ENCODE data around the gene TTC33.
A peak's percentile ranks its signal among the peaks of the same experiment; 100 is the strongest.

The TTC33 gene

DNA sequence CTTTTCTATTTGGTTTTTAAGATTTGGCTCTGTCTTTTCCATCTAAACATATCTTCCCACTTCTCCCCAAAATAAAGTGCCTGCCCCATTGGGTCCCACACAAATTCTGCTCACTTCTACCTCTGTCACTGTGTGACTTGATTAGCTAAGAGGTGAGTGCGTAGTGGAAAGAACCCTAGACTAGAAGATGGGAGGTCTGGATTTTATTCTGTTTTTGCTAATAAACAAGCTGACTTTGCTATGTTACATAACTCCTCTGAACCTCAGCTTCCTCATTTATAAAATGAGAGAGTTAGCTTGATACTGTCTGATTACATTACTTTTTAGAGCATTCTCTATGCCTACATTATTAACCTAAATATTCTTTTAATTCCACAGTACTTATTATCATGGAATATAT lies 127.4 kb downstream of the TTC33 start:
- Histone ChIP-seq H3K4me3 (no peak overlapping the region), H3K9me3 (ENCODE audit: low read depth, low read length) (no peaks in the 10 kb centered on the region), H3K9ac (ENCODE audit: insufficient read length) (no peak overlapping the region), H3K27ac (no peak overlapping the region), H3K36me3 (ENCODE audit: insufficient read depth, low read length) (no peaks in the 10 kb centered on the region)
- DNase-seq (ENCODE audit: low read depth, low spot score): no peak
- TF ChIP-seq EZH2 (IDR thresholded peaks at IDR 0.05) (no peak), POLR2AphosphoS5 (IDR thresholded peaks at IDR 0.05; ENCODE audit: borderline replicate concordance, low read depth, low read length) (no peak), FOXP2 (optimal IDR thresholded peaks at IDR 0.05; ENCODE audit: control extremely low read depth, extremely low read length, insufficient read depth) (no peak)

DNA sequence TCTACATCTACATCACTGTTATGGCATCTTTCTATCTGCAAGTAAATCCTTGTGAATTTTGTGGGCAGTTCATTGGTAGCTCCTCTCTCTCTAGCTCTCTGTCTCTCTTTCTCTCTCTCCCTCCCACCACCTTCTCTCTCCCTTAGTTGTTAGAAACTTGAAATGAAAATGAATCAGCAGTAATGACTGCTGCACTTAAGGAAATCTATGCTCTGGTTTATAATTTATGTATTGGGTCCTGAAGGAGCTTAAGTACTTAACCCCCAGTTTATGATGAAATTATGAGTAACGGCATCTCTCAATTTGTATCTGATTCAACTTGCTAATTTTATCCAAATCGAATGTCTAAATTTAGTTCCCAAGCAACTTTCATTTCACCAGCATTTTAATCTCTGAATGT lies 128.1 kb downstream of the TTC33 start:
- Histone ChIP-seq H3K27ac (no peak overlapping the region), H3K9me3 (ENCODE audit: low read depth, low read length) (no peaks in the 10 kb centered on the region), H3K9ac (ENCODE audit: insufficient read length) (no peak overlapping the region), H3K36me3 (ENCODE audit: insufficient read depth, low read length) (no peaks in the 10 kb centered on the region), H3K4me3 (no peak overlapping the region)
- TF ChIP-seq EZH2 (IDR thresholded peaks at IDR 0.05) (no peak), POLR2AphosphoS5 (IDR thresholded peaks at IDR 0.05; ENCODE audit: borderline replicate concordance, low read depth, low read length) (no peak), FOXP2 (optimal IDR thresholded peaks at IDR 0.05; ENCODE audit: control extremely low read depth, extremely low read length, insufficient read depth) (no peak)
- no peak for DNase-seq (ENCODE audit: low read depth, low spot score)

DNA sequence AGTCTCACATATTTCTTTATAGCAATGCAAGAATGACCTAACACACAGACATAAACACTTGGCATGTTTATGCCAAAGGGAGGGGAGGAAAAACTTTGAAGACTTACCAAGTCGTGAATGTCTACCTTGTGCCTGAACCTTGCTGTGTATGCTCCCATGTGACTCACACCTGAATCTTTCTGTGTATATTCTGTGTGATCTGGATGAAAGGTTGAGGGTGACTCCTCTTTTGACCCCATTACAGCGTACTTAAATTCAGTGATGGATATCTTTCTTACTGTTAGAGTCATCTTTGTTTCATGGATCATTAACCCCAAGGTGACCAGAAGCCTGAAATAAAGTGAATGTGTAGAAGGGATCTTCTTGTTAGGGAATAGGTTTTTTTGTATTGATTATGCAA lies 129.0 kb downstream of the TTC33 start:
- Histone ChIP-seq H3K36me3 (ENCODE audit: insufficient read depth, low read length) (no peaks in the 10 kb centered on the region), H3K9ac (ENCODE audit: insufficient read length) (no peak overlapping the region), H3K4me3 (no peak overlapping the region), H3K27ac (no peak overlapping the region), H3K9me3 (ENCODE audit: low read depth, low read length) (no peaks in the 10 kb centered on the region)
- DNase-seq (ENCODE audit: low read depth, low spot score): no peak
- no peak for TF ChIP-seq FOXP2 (optimal IDR thresholded peaks at IDR 0.05; ENCODE audit: control extremely low read depth, extremely low read length, insufficient read depth)
- no peak for TF ChIP-seq EZH2 (IDR thresholded peaks at IDR 0.05)
- TF ChIP-seq POLR2AphosphoS5 (IDR thresholded peaks at IDR 0.05; ENCODE audit: borderline replicate concordance, low read depth, low read length): no peak

DNA sequence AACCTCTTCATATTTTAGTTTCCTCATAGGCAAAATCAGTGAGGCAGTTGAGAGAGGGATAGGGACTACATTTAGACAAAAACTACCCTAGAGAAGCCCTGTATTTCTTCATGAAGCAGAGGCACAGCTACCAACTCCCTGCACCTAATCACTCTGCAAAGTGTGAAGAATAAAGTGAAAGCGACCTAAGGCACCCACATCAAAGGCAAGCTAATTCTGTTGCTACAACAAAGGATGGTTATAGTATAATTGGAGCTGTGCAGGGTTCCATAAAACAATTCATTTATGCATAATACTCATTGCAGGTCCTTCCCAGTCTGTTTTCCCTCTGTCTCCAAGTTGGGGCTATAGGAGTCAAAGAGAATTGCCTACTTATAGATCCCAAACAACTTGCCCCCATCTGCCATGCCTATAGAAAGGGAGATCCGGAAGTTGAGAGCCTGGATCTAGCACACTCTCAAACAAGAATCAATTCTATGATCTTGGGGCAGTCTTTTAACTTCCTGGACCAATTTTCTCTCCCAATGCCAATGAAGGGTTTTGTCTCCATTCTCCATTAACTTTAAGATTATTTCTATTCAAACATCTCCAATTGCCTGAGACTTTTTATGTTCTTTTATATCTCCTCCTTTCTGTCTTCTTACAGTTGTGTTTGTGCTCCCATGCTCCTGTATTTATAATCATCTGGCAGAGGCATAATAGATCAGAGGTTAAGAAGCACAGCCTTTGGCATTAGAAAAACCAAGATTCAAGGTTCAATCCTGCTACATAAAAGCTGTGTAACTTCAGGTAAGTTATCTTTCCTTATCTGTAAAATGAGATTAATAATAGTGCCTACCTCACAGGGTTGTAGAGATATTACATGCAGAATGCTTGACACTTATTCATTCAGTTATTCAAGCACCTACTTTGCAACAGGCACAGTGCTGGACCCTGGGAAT lies 132.0 kb downstream of the TTC33 start:
- no peak overlapping the region for H3K4me3 ChIP-seq
- no peaks in the 10 kb centered on the region for H3K36me3 ChIP-seq (ENCODE audit: insufficient read depth, low read length)
- TF ChIP-seq POLR2AphosphoS5 (IDR thresholded peaks at IDR 0.05; ENCODE audit: borderline replicate concordance, low read depth, low read length) (no peak), FOXP2 (optimal IDR thresholded peaks at IDR 0.05; ENCODE audit: control extremely low read depth, extremely low read length, insufficient read depth) (no peak), EZH2 (IDR thresholded peaks at IDR 0.05) (no peak)
- no peak for DNase-seq (ENCODE audit: low read depth, low spot score)
- H3K9me3 ChIP-seq (ENCODE audit: low read depth, low read length): no peaks in the 10 kb centered on the region
- no peak overlapping the region for H3K27ac ChIP-seq
- no peak overlapping the region for H3K9ac ChIP-seq (ENCODE audit: insufficient read length)

DNA sequence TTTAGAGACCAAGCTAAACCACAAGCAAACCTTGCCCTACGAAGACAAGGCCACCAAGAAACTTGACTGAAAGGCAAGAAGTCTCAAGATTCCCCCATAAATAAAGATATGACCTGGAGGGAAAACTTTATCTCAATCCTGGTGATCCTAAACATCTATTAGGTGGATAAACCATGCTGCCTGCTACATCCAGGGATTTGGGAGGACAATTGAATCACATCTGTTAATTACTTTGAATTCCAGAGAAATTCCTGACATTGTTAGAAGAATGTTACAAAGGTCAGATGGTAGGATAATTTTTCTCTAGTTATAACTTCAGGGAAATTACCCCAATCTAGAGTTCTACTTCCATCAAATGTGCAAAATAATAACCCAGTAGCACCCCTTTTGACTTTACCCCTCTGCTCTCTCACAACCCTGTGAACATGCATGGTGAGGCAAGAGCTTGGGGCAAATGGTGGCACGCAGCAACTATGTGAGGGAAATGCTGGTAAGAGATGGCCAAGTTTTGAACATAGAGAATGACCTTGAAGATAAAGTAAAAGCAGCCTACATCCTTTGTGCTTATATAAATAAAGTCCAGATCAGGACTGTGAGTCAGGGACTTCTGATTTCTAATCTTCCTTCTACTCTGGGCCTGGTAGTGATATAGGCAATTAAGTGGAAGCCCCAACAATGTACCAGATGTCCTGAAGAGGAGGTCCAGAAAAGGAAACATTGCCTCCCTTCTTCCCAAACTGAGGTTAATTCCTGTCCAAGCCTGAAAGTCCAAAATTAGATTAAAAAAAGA lies 133.1 kb downstream of the TTC33 start:
- H3K9ac ChIP-seq (ENCODE audit: insufficient read length): no peak overlapping the region
- H3K27ac ChIP-seq: no peak overlapping the region
- H3K36me3 ChIP-seq (ENCODE audit: insufficient read depth, low read length): no peaks in the 10 kb centered on the region
- DNase-seq (ENCODE audit: low read depth, low spot score): no peak
- no peak overlapping the region for H3K4me3 ChIP-seq
- TF ChIP-seq FOXP2 (optimal IDR thresholded peaks at IDR 0.05; ENCODE audit: control extremely low read depth, extremely low read length, insufficient read depth): no peak
- TF ChIP-seq EZH2 (IDR thresholded peaks at IDR 0.05): no peak
- no peak for TF ChIP-seq POLR2AphosphoS5 (IDR thresholded peaks at IDR 0.05; ENCODE audit: borderline replicate concordance, low read depth, low read length)
- H3K9me3 ChIP-seq (ENCODE audit: low read depth, low read length): no peaks in the 10 kb centered on the region

DNA sequence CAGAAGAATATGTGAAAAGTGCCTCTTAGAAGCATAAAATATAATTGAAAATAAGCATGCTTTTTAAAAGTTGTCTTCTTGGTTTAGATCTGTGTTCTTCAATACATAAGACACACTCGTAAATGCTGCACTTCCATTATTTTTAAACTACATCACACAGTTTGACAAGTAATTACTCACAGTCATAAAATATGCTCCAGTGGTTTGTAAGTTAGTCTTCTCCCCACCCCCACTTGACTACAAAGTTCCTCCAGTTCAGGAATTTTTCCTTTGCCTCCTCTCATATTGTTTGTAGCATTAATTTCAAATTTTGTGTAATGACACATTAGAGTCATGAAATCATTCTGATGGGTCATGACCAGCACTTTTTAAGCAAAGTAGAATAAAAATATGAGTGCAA lies 136.3 kb downstream of the TTC33 start:
- H3K9ac ChIP-seq (ENCODE audit: insufficient read length): no peak overlapping the region
- no peak for TF ChIP-seq EZH2 (IDR thresholded peaks at IDR 0.05)
- no peak for TF ChIP-seq FOXP2 (optimal IDR thresholded peaks at IDR 0.05; ENCODE audit: control extremely low read depth, extremely low read length, insufficient read depth)
- no peak for TF ChIP-seq POLR2AphosphoS5 (IDR thresholded peaks at IDR 0.05; ENCODE audit: borderline replicate concordance, low read depth, low read length)
- no peaks in the 10 kb centered on the region for H3K9me3 ChIP-seq (ENCODE audit: low read depth, low read length)
- no peaks in the 10 kb centered on the region for H3K36me3 ChIP-seq (ENCODE audit: insufficient read depth, low read length)
- H3K4me3 ChIP-seq: no peak overlapping the region
- H3K27ac ChIP-seq: peak overlapping the region; percentile 7; the same call in 1 of the 2 replicates
- DNase-seq (ENCODE audit: low read depth, low spot score): no peak

DNA sequence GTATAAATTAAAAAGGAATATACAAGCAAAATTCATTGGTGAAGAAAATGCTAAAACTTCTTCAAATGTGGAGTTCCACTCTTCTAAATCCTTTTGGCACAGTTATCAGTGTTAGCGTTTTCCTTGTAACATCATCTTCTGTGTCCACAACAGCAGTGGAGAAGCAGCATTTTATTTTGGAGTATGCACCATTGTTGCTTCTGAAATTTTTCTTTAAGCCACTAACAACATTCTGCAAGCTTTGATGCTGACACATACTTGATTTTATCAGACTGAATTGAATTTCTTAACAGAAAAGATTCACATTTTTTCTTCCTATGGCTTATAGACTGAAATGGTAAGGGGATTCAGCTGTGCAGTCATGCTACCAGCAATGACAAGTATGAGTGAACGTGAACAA lies 136.8 kb downstream of the TTC33 start:
- Histone ChIP-seq H3K36me3 (ENCODE audit: insufficient read depth, low read length) (no peaks in the 10 kb centered on the region), H3K4me3 (no peak overlapping the region), H3K27ac (peak overlapping the region; percentile 7; the same call in 1 of the 2 replicates), H3K9ac (ENCODE audit: insufficient read length) (no peak overlapping the region), H3K9me3 (ENCODE audit: low read depth, low read length) (no peaks in the 10 kb centered on the region)
- DNase-seq (ENCODE audit: low read depth, low spot score): no peak
- TF ChIP-seq POLR2AphosphoS5 (IDR thresholded peaks at IDR 0.05; ENCODE audit: borderline replicate concordance, low read depth, low read length): no peak
- TF ChIP-seq FOXP2 (optimal IDR thresholded peaks at IDR 0.05; ENCODE audit: control extremely low read depth, extremely low read length, insufficient read depth): no peak
- TF ChIP-seq EZH2 (IDR thresholded peaks at IDR 0.05): no peak

DNA sequence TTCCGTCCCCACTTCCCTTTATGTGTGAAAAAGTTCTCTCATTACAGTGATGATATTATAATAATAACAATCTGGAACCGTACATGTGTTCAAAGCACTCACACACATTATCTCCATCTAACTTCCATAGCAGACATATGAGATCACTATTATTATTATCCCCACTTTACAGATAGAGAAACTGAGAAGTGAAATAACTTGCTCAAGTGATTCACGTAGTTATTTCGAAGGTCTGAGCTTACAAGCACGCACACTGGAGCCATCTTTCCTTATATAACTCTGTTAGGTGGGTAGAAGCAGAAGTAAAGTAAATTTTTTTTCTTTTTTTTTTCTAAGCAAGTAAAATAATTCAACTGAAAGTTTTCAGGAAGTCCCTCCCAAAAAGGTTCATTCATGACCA lies 139.0 kb downstream of the TTC33 start:
- H3K9me3 ChIP-seq (ENCODE audit: low read depth, low read length): no peaks in the 10 kb centered on the region
- no peak overlapping the region for H3K4me3 ChIP-seq
- no peak overlapping the region for H3K9ac ChIP-seq (ENCODE audit: insufficient read length)
- H3K27ac ChIP-seq: no peak overlapping the region
- H3K36me3 ChIP-seq (ENCODE audit: insufficient read depth, low read length): no peaks in the 10 kb centered on the region
- no peak for TF ChIP-seq EZH2 (IDR thresholded peaks at IDR 0.05)
- no peak for TF ChIP-seq POLR2AphosphoS5 (IDR thresholded peaks at IDR 0.05; ENCODE audit: borderline replicate concordance, low read depth, low read length)
- TF ChIP-seq FOXP2 (optimal IDR thresholded peaks at IDR 0.05; ENCODE audit: control extremely low read depth, extremely low read length, insufficient read depth): no peak
- DNase-seq (ENCODE audit: low read depth, low spot score): no peak

Measured in SK-N-MC (cell line).